GM10266 (cell line): Measurements from ENCODE around the gene GREB1.

Experiments
- DNase-seq: peaks from one replicate; pipeline ENCODE4 v3.0.0; 2012; ENCODE audit errors: extremely low spot score
- TF ChIP-seq, protein P1 (sequence below): IDR thresholded peaks from 2 replicates; pipeline ENCODE4 v1.5.1; 2012; ENCODE audit warnings: mild to moderate bottlenecking, low read depth; ENCODE audit not compliant: control insufficient read depth, insufficient read depth; ENCODE audit errors: missing control alignments

GREB1 gene

DNA sequence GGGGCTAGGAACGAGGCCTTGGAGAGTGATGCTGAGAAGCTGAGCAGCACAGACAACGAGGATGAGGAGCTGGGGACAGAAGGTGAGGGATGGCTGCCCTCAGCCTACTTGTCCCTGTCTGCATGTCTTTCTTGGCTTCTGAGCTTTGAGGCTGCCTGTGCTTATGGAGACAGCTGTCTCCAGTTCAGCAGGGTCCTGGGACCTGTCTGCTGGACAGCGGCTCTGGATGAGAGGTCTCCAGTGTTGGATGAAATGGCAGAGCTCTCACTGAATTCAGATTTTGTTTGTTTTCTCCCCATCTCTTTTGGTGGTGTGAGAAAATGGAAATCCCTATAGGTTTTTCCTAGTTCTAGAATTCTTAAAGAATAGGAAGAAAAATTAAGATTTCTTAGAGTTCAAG lies 81.4 kb downstream of the GREB1 start:
- TF ChIP-seq, protein P1, sequence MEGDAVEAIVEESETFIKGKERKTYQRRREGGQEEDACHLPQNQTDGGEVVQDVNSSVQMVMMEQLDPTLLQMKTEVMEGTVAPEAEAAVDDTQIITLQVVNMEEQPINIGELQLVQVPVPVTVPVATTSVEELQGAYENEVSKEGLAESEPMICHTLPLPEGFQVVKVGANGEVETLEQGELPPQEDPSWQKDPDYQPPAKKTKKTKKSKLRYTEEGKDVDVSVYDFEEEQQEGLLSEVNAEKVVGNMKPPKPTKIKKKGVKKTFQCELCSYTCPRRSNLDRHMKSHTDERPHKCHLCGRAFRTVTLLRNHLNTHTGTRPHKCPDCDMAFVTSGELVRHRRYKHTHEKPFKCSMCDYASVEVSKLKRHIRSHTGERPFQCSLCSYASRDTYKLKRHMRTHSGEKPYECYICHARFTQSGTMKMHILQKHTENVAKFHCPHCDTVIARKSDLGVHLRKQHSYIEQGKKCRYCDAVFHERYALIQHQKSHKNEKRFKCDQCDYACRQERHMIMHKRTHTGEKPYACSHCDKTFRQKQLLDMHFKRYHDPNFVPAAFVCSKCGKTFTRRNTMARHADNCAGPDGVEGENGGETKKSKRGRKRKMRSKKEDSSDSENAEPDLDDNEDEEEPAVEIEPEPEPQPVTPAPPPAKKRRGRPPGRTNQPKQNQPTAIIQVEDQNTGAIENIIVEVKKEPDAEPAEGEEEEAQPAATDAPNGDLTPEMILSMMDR = no peak
- DNase-seq = no peak

DNA sequence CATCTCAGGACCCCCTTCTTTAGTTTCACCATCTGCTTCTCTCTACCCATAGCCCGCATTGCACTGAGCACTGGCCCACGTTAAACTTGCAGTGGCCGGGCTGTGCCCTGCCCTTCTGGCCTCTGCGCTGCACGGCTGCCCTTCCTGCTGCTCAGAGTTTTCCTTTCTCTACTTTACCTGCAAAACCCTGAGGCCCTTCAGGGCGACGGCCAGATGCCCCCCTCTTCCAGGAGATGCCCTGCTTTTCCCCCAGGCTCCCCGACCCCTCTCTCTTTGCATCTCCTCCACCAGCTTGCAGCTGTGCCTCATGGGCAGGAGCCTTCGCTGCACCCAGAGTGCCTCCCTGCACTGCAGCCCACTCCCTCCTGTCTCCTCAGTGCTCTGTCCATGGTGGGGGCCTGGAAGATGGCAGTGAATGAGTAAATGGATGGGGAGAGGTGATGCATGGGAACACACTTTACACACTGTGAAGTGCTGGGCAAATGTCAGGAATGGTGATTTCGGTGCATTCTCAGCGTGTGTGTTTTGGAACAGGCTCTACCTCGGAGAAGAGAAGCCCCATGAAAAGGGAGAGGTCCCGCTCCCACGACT lies 82.3 kb downstream of the GREB1 start:
- TF ChIP-seq, protein P1 = no peak
- no peak for DNase-seq

DNA sequence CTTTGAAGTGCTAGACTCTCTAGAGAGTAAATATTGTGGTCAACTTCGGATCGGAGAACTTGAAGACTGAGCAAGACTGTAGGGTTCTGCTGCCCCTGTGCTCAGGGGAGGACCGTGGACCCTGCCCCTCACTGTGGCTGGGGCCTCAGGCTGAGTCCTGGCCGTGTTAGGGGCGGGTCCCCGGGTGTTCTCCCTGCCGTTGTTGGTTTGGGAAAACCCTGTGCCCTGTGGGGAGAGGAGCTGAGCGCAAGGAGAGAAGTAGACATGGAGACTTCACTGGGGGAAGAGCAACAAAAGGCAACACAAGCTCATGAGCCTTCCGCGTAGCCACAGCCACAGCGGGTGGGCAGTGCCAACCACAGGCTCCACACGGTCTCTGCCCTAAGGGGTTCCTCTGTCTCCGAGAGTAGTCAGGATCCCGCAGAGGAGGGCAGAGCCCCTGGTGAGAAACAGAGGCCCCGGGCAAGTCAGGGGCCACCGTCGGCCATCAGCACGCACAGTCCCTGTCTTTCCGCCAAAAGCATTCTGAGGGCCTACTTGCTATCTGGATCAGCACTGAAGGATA lies 83.1 kb downstream of the GREB1 start:
- TF ChIP-seq, protein P1 = no peak
- no peak for DNase-seq

DNA sequence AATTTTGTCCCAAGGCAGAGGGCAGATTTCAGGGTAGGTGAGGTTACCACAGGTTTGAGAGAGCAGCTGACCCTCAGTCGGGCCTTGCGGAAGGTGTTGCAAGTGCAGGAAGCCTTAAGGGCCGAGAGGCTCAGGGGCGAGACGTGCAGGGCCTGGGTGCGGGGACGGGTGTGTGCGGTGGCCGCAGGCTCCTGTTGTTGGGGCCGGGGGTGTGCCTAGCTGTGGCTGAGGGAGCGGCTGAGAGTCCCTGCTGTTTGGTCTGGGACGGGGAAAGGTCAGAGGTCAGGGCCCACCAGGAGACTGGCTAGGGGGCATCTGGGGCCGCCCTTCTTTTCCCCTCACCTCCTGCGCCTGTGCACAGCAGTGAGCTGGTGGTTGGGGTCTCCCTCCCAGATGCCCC lies 83.7 kb downstream of the GREB1 start:
- TF ChIP-seq, protein P1 = no peak
- no peak for DNase-seq

DNA sequence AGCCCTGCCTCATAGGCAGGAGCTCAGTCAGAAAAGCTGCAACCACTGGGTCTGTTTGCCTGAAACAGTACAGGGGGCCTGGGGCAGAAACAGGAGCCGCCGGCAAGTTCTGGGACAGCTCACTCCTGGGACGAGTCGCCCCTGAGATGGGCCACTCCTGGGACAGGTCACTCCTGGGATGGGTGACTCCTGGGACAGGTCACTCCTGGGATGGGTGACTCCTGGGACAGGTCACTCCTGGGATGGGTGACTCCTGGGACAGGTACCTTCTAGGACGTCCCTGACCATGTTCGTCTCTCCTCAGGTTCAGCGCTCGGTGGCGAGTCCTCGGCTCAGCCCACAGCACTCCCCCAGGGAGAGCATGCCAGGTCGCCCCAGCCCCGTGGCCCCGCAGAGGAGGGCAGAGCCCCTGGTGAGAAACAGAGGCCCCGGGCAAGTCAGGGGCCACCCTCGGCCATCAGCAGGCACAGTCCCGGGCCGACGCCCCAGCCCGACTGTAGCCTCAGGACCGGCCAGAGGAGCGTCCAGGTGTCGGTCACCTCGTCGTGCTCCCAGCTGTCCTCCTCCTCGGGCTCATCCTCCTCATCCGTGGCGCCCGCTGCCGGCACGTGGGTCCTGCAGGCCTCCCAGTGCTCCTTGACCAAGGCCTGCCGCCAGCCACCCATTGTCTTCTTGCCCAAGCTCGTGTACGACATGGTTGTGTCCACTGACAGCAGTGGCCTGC lies 84.3 kb downstream of the GREB1 start:
- no peak for DNase-seq
- TF ChIP-seq, protein P1 = no peak

DNA sequence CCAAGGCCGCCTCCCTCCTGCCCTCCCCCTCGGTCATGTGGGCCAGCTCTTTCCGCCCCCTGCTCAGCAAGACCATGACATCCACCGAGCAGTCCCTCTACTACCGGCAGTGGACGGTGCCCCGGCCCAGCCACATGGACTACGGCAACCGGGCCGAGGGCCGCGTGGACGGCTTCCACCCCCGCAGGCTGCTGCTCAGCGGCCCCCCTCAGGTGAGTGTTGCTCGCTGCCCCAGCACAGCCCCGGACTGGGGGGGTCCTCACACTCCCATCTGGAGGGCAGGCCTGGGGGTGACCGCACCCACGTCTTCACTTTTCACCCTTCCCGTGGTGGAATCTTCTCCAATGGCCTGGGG lies 84.8 kb downstream of the GREB1 start:
- DNase-seq = no peak
- TF ChIP-seq, protein P1 = no peak

DNA sequence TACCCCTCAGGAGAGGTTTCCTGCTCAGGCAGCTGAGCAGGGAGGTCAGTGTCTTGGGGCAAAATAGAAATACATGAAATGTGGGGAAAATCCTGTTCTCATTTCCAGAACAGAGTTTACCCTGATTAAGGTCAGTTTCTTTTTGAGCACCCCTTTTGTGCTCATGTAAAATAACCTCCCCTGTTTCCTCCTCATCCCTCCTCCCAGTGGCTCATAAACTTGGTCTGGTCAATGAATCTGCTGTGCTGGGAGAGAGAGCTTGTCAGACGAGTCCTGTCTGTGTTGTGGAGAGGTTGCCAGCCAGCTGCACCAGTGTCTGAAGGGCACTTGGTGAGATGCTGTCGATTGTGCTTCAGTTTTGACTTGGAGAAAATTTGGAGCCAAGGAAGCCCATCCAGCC lies 87.6 kb downstream of the GREB1 start:
- DNase-seq = no peak

More for the DNA sequence above, 87.6 kb downstream of the GREB1 start:
- TF ChIP-seq, protein P1 = no peak
